SK-N-SH (cell line): ENCODE results near the gene SNX2. TPM values are rescaled to one million over a fixed set of nuclear protein-coding genes. Genes with fewer than 3 reads are reported as not detected.

ENCODE experiments used
- CTCF ChIA-PET: fragments of 300-600, 350-600 bp; formaldehyde crosslinking; extraction: SDS; loops from one replicate; lab custom pipeline; 2021; lab: Yijun Ruan, JAX
- POLR2A ChIA-PET: fragments of 350-600 bp; sonication (Branson Sonifier 250); formaldehyde crosslinking; extraction: SDS; loops from one replicate; lab custom pipeline; 2020; ENCODE audit warnings: antibody characterized with exemption, inconsistent platforms; lab: Yijun Ruan, JAX
- DNase-seq: peaks from one replicate; pipeline ENCODE4 v3.0.0; 2012
- H2AFZ ChIP-seq: fragments of 200-600 bp; sonication (generic); 2 replicates; pipeline ENCODE4 v1.8.1; 2016; ENCODE audit warnings: antibody characterized with exemption, mild to moderate bottlenecking, low read depth
- H3F3A ChIP-seq: fragments of 200-600 bp; sonication (generic); replicated peaks from 2 replicates; pipeline ENCODE3; 2016; ENCODE audit warnings: antibody characterized with exemption, mild to moderate bottlenecking; ENCODE audit not compliant: insufficient read depth
- H3K27ac ChIP-seq, 2 experiments: fragments of 200-500 bp in 1 of 2; fragments of 200-600 bp in 1 of 2; sonication (Bioruptor generic) in 1 of 2; sonication (generic), shearing (Covaris generic) in 1 of 2; 2 replicates each; pipeline versions ENCODE4 v1.5.1 to v1.6.1; 2014 to 2016; ENCODE audit warnings: low read depth in 2 of 2, inconsistent platforms in 1 of 2, low read length in 1 of 2, mild to moderate bottlenecking in 1 of 2, mixed read lengths in 1 of 2
- H3K27me3 ChIP-seq: fragments of 200-600 bp; sonication (generic), shearing (Covaris generic); 2 replicates; pipeline ENCODE4 v1.6.1; 2016; ENCODE audit warnings: mixed run types; ENCODE audit not compliant: insufficient read depth
- H3K36me3 ChIP-seq, 2 experiments: fragments of 200-500 bp in 1 of 2; fragments of 200-600 bp in 1 of 2; sonication (Bioruptor generic) in 1 of 2; sonication (generic) in 1 of 2; replicated peaks in 1 of 2; 2 replicates each; pipeline versions ENCODE3 to v1.5.1; 2014 to 2016; ENCODE audit warnings: low read length in 1 of 2, mild to moderate bottlenecking in 1 of 2; ENCODE audit not compliant: insufficient read depth in 2 of 2, control insufficient read depth in 1 of 2
- H3K4me1 ChIP-seq, 2 experiments: fragments of 200-500 bp in 1 of 2; fragments of 200-600 bp in 1 of 2; sonication (Bioruptor generic) in 1 of 2; sonication (generic), shearing (Covaris generic) in 1 of 2; 2 replicates each; pipeline versions ENCODE4 v1.5.1 to v1.6.1; 2014 to 2016; ENCODE audit warnings: low read depth in 1 of 2, low read length in 1 of 2, mixed run types in 1 of 2; ENCODE audit not compliant: insufficient read depth in 2 of 2, control insufficient read depth in 1 of 2
- H3K4me2 ChIP-seq: fragments of 200-600 bp; sonication (generic), shearing (Covaris generic); 2 replicates; pipeline ENCODE4 v1.6.1; 2017; ENCODE audit warnings: mixed run types
- H3K4me3 ChIP-seq, 2 experiments: fragments of 200-500 bp in 1 of 2; fragments of 200-600 bp in 1 of 2; sonication (Bioruptor generic) in 1 of 2; sonication (generic), shearing (Covaris generic) in 1 of 2; 2 replicates each; pipeline versions ENCODE4 v1.5.1 to v1.8.1; 2014 to 2016; ENCODE audit warnings: low read depth in 2 of 2, inconsistent platforms in 1 of 2, low read length in 1 of 2, mild to moderate bottlenecking in 1 of 2, mixed read lengths in 1 of 2, moderate library complexity in 1 of 2
- H3K79me2 ChIP-seq: fragments of 200-600 bp; sonication (generic); 2 replicates; pipeline ENCODE4 v1.8.1; 2017; ENCODE audit warnings: mild to moderate bottlenecking; ENCODE audit not compliant: insufficient read depth
- H3K9ac ChIP-seq: fragments of 200-600 bp; sonication (generic); 2 replicates; pipeline ENCODE4 v1.6.1; 2017; ENCODE audit warnings: mixed run types
- H3K9me2 ChIP-seq: fragments of 200-600 bp; sonication (generic); 2 replicates; pipeline ENCODE4 v1.6.1; 2017; ENCODE audit warnings: mixed run types
- H3K9me3 ChIP-seq: fragments of 200-600 bp; sonication (generic); 2 replicates; pipeline ENCODE4 v1.6.1; 2017; ENCODE audit warnings: mixed run types, mild to moderate bottlenecking, moderate library complexity
- H4K20me1 ChIP-seq: fragments of 200-600 bp; sonication (generic); 2 replicates; pipeline ENCODE4 v1.6.1; 2017; ENCODE audit warnings: mild to moderate bottlenecking, mixed run types; ENCODE audit not compliant: insufficient read depth
- EP300 ChIP-seq, 2 experiments: IDR thresholded peaks; 2 replicates each; pipeline versions ENCODE4 v1.4.0 to v1.6.1; 2012; ENCODE audit warnings: borderline replicate concordance in 1 of 2, low read depth in 1 of 2, low read length in 1 of 2
- FOSL2 ChIP-seq: IDR thresholded peaks from 2 replicates; pipeline ENCODE4 v1.4.0; 2012; ENCODE audit warnings: low read depth, mild to moderate bottlenecking, moderate library complexity, borderline replicate concordance
- GATA2 ChIP-seq: sonication (generic); formaldehyde crosslinking; IDR thresholded peaks from 2 replicates; pipeline ENCODE4 v1.5.0; 2020; ENCODE audit warnings: mild to moderate bottlenecking, missing genetic modification reagents
- NRF1 ChIP-seq: IDR thresholded peaks from 2 replicates; pipeline ENCODE4 v1.6.1; 2012; ENCODE audit warnings: low read depth, mild to moderate bottlenecking, low read length
- POLR2AphosphoS5 ChIP-seq: IDR thresholded peaks from 2 replicates; pipeline ENCODE4 v1.6.1; 2012; ENCODE audit warnings: low read depth, low read length
- RAD21 ChIP-seq: IDR thresholded peaks from 2 replicates; pipeline ENCODE4 v1.6.1; 2012; ENCODE audit warnings: mild to moderate bottlenecking, low read length
- RCOR1 ChIP-seq: fragments of 150-350 bp; IDR thresholded peaks from 2 replicates; pipeline ENCODE4 v1.6.1; 2017; ENCODE audit warnings: antibody characterized with exemption, low read length
- RXRA ChIP-seq: IDR thresholded peaks from 2 replicates; pipeline ENCODE4 v1.4.0; 2012; ENCODE audit warnings: low read depth, mild to moderate bottlenecking, borderline replicate concordance
- TCF12 ChIP-seq: IDR thresholded peaks from 2 replicates; pipeline ENCODE4 v1.4.0; 2012
- TEAD4 ChIP-seq: IDR thresholded peaks from 2 replicates; pipeline ENCODE4 v1.4.0; 2012; ENCODE audit warnings: mild to moderate bottlenecking, borderline replicate concordance; ENCODE audit not compliant: insufficient read depth
- YY1 ChIP-seq: IDR thresholded peaks from 2 replicates; pipeline ENCODE4 v1.4.0; 2012; ENCODE audit warnings: low read depth, mild to moderate bottlenecking
- WGBS: methylation state at CpG from one replicate; pipeline ENCODE4 v1.1.6; 2017; ENCODE audit warnings: low lambda C conversion rate; 5-methylcytosine and 5-hydroxymethylcytosine counted together
- polyA plus RNA-seq, 3 experiments: library from polyadenylated mRNA; depleted of rRNA; stranded (reverse); fragments of >200 nt; gene quantifications; 2 replicates each; pipeline ENCODE4 v1.2.3, GENCODE V29; 2012
- TF ChIP-seq, protein P1 (sequence below): IDR thresholded peaks from 2 replicates; pipeline ENCODE4; 2012
- TF ChIP-seq, protein P2 (sequence below): fragments of 150-350 bp; IDR thresholded peaks from 2 replicates; pipeline ENCODE4 v1.6.1; 2017; ENCODE audit warnings: antibody characterized with exemption, low read length, low read depth, borderline replicate concordance

SNX2 gene
- polyA plus RNA-seq, 1 of the 3 experiments (the other 2 are of a cell fraction), result 17.4 TPM

GRCh38 chr5:122870219-122870856 is 95.5 kb downstream of the SNX2 start:
- H3K27ac ChIP-seq, result no peak overlapping the region; a peak in 1 of 4 replicates
- CTCF ChIA-PET, result interaction anchor here (0.6 kb wide), 1 partner anchor 411 kb away, joined by 3 read pairs; no protein-coding TSS in a partner anchor
- POLR2A ChIA-PET, result interaction anchor here (0.6 to 1.0 kb wide), 3 partner anchors 10 to 53 kb away, joined by 3 read pairs; no protein-coding TSS in a partner anchor
- no peak for TF ChIP-seq POLR2AphosphoS5
- TF ChIP-seq, protein P1, sequence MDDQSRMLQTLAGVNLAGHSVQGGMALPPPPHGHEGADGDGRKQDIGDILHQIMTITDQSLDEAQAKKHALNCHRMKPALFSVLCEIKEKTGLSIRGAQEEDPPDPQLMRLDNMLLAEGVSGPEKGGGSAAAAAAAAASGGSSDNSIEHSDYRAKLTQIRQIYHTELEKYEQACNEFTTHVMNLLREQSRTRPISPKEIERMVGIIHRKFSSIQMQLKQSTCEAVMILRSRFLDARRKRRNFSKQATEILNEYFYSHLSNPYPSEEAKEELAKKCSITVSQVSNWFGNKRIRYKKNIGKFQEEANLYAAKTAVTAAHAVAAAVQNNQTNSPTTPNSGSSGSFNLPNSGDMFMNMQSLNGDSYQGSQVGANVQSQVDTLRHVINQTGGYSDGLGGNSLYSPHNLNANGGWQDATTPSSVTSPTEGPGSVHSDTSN, result 0 out of 2 replicates have a peak, but pooled peaks have one; percentile 11
- no peak for TF ChIP-seq RAD21
- TF ChIP-seq NRF1, result no peak
- no peak for TF ChIP-seq RCOR1
- TF ChIP-seq GATA2 (CRISPR knock-in tag), result no peak
- TF ChIP-seq TEAD4, result no peak
- 0 out of 2 replicates have a peak, but pooled peaks have one; percentile 10 for TF ChIP-seq TCF12
- no peak for TF ChIP-seq RXRA
- no peak for TF ChIP-seq YY1
- TF ChIP-seq, protein P2, sequence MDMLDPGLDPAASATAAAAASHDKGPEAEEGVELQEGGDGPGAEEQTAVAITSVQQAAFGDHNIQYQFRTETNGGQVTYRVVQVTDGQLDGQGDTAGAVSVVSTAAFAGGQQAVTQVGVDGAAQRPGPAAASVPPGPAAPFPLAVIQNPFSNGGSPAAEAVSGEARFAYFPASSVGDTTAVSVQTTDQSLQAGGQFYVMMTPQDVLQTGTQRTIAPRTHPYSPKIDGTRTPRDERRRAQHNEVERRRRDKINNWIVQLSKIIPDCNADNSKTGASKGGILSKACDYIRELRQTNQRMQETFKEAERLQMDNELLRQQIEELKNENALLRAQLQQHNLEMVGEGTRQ, result no peak
- peak; percentile 10; the same call in 1 of the 2 replicates for TF ChIP-seq FOSL2
- TF ChIP-seq, all 33 proteins: peak for 3
- Histone ChIP-seq H3K9me2 (no peaks in the 10 kb centered on the region), H3K4me2 (peak overlapping the region; percentile 14; the same call in 1 of the 2 replicates), H3K27me3 (no peaks in the 10 kb centered on the region), H3K79me2 (peaks cover 28% of the 10 kb centered on the region; the same call in 1 of the 2 replicates), H4K20me1 (no peaks in the 10 kb centered on the region), H3K4me3 (no peak overlapping the region), H2AFZ (no peak overlapping the region), H3K9me3 (no peaks in the 10 kb centered on the region), H3K36me3 (peaks cover 0 to 13% of the 10 kb centered on the region in 2 experiments), H3F3A (no peaks in the 10 kb centered on the region), H3K4me1 (peaks cover 5 to 9% of the 10 kb centered on the region in 2 experiments; a peak in 3 of 4 replicates), H3K9ac (no peak overlapping the region)
- no peak for DNase-seq
- 80% methylated on average over 7 of the region's 7 CpGs for WGBS

GRCh38 chr5:122871661-122872060 is 96.8 kb downstream of the SNX2 start:
- no peaks in the 10 kb centered on the region for H4K20me1 ChIP-seq
- H3K4me1 ChIP-seq, result peaks cover 5 to 9% of the 10 kb centered on the region in 2 experiments; a peak in 3 of 4 replicates
- H2AFZ ChIP-seq, result no peak overlapping the region
- TF ChIP-seq EP300 (IDR thresholded peaks at IDR 0.05; ENCODE audit: borderline replicate concordance in 1 of 2, low read depth in 1 of 2, low read length in 1 of 2), result no peak
- no peak overlapping the region for H3K9ac ChIP-seq
- no peak overlapping the region for H3K4me2 ChIP-seq
- peaks cover 19% of the 10 kb centered on the region; the same call in 1 of the 2 replicates for H3K79me2 ChIP-seq
- no peaks in the 10 kb centered on the region for H3K9me3 ChIP-seq
- POLR2A ChIA-PET, result no interaction called here
- WGBS, result 93% methylated on average over 8 of the region's 8 CpGs
- CTCF ChIA-PET, result interaction anchor here (1.2 to 1.3 kb wide), 2 partner anchors 10 to 25 kb away, joined by 4 read pairs; no protein-coding TSS in a partner anchor
- DNase-seq, result no peak
- no peak overlapping the region for H3K4me3 ChIP-seq
- H3F3A ChIP-seq, result no peaks in the 10 kb centered on the region
- peaks cover 0 to 13% of the 10 kb centered on the region in 2 experiments for H3K36me3 ChIP-seq
- H3K27me3 ChIP-seq, result no peaks in the 10 kb centered on the region
- H3K27ac ChIP-seq, result no peak overlapping the region
- no peaks in the 10 kb centered on the region for H3K9me2 ChIP-seq
